Measurements from ENCODE around the gene JAK2. TPM values are rescaled to one million over a fixed set of nuclear protein-coding genes. Genes with fewer than 3 reads are reported as not detected.

The JAK2 gene
- total and polyA plus RNA-seq, 9 of the 15 experiments (the other 6 are each of a cell fraction or from before 2014, with no cell fraction given) = 4.7 to 23.4 (median 15.3) TPM

DNA sequence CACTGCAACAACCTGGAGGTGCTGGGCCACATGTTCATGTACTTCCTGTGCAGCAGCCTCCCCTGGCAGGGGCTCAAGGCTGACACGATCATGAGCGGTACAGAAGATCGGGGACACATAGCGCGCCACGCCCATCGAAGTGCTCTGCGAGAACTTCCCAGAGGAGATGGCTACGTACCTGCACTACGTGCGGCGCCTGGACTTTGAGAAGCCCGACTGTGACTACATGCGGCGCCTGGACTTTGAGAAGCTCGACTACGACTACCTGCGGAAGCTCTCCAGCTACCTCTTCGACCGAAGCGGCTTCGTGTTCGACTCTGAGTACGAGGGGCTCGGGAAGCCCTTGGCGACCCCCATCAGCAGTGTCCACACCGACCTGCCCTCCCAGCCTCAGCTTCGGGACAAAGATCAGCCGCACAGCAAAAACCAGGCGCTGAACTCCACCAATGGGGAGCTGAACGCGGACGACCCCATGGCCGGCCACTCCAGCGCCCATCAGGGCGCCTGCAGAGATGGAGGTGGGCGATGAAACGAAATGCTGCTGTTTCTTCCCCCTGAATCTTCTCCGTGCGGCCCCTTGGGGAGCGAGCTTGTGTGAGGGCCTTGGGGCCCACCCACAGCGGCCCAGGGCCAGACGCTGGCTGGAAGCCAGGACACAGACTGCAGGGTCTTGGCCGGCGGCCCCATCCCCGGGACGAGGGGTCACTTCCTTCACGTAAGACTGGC lies 56.5 kb downstream of the JAK2 start:
- H3K4me2 ChIP-seq (ENCODE audit: insufficient read depth, low read length) = no peak overlapping the region
- peaks cover 63% of the 10 kb centered on the region for H3K36me3 ChIP-seq (ENCODE audit: control insufficient read depth, insufficient read depth, low read length)
- H3K9me1 ChIP-seq (ENCODE audit: control insufficient read depth, insufficient read depth, low read length) = peaks cover 3% of the 10 kb centered on the region
- intact Hi-C loops (cut with micrococcal nuclease) (no loop called here), in situ Hi-C loops (cut with MboI) (no loop called here)
- no peak for FAIRE-seq
- ATAC-seq = no peak
- TF ChIP-seq, protein P1, sequence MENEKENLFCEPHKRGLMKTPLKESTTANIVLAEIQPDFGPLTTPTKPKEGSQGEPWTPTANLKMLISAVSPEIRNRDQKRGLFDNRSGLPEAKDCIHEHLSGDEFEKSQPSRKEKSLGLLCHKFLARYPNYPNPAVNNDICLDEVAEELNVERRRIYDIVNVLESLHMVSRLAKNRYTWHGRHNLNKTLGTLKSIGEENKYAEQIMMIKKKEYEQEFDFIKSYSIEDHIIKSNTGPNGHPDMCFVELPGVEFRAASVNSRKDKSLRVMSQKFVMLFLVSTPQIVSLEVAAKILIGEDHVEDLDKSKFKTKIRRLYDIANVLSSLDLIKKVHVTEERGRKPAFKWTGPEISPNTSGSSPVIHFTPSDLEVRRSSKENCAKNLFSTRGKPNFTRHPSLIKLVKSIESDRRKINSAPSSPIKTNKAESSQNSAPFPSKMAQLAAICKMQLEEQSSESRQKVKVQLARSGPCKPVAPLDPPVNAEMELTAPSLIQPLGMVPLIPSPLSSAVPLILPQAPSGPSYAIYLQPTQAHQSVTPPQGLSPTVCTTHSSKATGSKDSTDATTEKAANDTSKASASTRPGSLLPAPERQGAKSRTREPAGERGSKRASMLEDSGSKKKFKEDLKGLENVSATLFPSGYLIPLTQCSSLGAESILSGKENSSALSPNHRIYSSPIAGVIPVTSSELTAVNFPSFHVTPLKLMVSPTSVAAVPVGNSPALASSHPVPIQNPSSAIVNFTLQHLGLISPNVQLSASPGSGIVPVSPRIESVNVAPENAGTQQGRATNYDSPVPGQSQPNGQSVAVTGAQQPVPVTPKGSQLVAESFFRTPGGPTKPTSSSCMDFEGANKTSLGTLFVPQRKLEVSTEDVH (IDR thresholded peaks at IDR 0.05; ENCODE audit: low read depth, partially characterized antibody) = no peak
- peak; percentile 52 for TF ChIP-seq RBM22 (IDR thresholded peaks at IDR 0.05; ENCODE audit: low read depth, low read length, poor library complexity, severe bottlenecking)
- TF ChIP-seq POLR2G (IDR thresholded peaks at IDR 0.05; ENCODE audit: low read depth, low read length) = 0 out of 2 replicates have a peak, but pooled peaks have one; percentile 32
- H4K20me1 ChIP-seq (replicated peaks; ENCODE audit: control insufficient read depth, insufficient read depth, low read length) = no peaks in the 10 kb centered on the region
- WGBS (ENCODE audit: insufficient coverage, low coverage, missing lambda C conversion rate) = 95% methylated on average over 20 of the region's 48 CpGs
- H3K79me2 ChIP-seq (ENCODE audit: control insufficient read depth, insufficient read depth, low read length) = peaks cover 1% of the 10 kb centered on the region
- CTCF ChIA-PET (ENCODE audit: low intra/inter-chr PET ratio) = no interaction called here
- peaks cover 8% of the 10 kb centered on the region for H3K9me3 ChIP-seq (replicated peaks; ENCODE audit: control insufficient read depth, insufficient read depth, low read depth, low read length)
- H3K9ac ChIP-seq (ENCODE audit: insufficient read depth in 1 of 2, low read depth in 2 of 2, low read length in 2 of 2) = no peak overlapping the region
- DNase-seq (ENCODE audit: extremely low read depth in 1 of 4, low spot score in 3 of 4) = no peak
- H3K27me3 ChIP-seq (ENCODE audit: control insufficient read depth in 2 of 2, insufficient read depth in 2 of 2, low read length in 2 of 2) = no peaks in the 10 kb centered on the region
- no peak overlapping the region for H3K27ac ChIP-seq (ENCODE audit: extremely low read depth, low read depth, low read length)
- no peak overlapping the region for H3K4me3 ChIP-seq
- POLR2A ChIA-PET = interaction anchor here (0.9 kb wide), 1 partner anchor 17 kb away, joined by 3 read pairs; no protein-coding TSS in a partner anchor
- H2AFZ ChIP-seq (ENCODE audit: low read depth, low read length) = no peak overlapping the region
- peaks cover 0 to 7% of the 10 kb centered on the region in 2 experiments; a peak in 2 of 5 replicates for H3K4me1 ChIP-seq (replicated peaks in 1 of 2; ENCODE audit: control insufficient read depth in 2 of 2, insufficient read depth in 2 of 2, low read length in 2 of 2)
- no TSS peak for BruUV-seq (replicated peaks)
